H1 (cell line): ENCODE results near the gene CAMK2A. TPM values are rescaled to one million over a fixed set of nuclear protein-coding genes. Genes with fewer than 3 reads are reported as not detected.

Source experiments
- BCL11A ChIP-seq, 2 experiments: IDR thresholded peaks; one replicate each; pipeline ENCODE4 v1.6.1; 2011; ENCODE audit warnings: low read depth in 2 of 2, low read length in 2 of 2, mild to moderate bottlenecking in 2 of 2
- GABPA ChIP-seq: IDR thresholded peaks from 2 replicates; pipeline ENCODE4 v1.6.1; 2011; ENCODE audit warnings: mild to moderate bottlenecking, low read length, moderate library complexity, borderline replicate concordance; ENCODE audit not compliant: insufficient read depth
- HDAC2 ChIP-seq, 2 experiments: fragments of 300-600 bp in 1 of 2; sonication (generic) in 1 of 2; IDR thresholded peaks; 2 replicates each; pipeline ENCODE4 v1.6.1; 2011 to 2012; ENCODE audit warnings: low read depth in 2 of 2, low read length in 2 of 2, mild to moderate bottlenecking in 2 of 2, moderate library complexity in 2 of 2, borderline replicate concordance in 1 of 2, inconsistent platforms in 1 of 2
- POLR2A ChIP-seq, 2 experiments: IDR thresholded peaks; 1 replicate in 1 of 2; 2 replicates in 1 of 2; pipeline ENCODE4 v1.6.1; 2011; ENCODE audit warnings: low read depth in 2 of 2, low read length in 2 of 2, mild to moderate bottlenecking in 2 of 2; ENCODE audit errors: control extremely low read depth in 1 of 2
- RBBP5 ChIP-seq: IDR thresholded peaks from 2 replicates; pipeline ENCODE4 v1.7.1; 2012; ENCODE audit warnings: low read depth, mild to moderate bottlenecking, inconsistent platforms, low read length, moderate library complexity, borderline replicate concordance
- SAP30 ChIP-seq: fragments of 300-600 bp; sonication (generic); IDR thresholded peaks from 2 replicates; pipeline ENCODE4 v1.7.1; 2012; ENCODE audit warnings: low read length, moderate library complexity, mild to moderate bottlenecking, inconsistent platforms; ENCODE audit not compliant: insufficient read depth, insufficient replicate concordance
- polyA plus RNA-seq, 7 experiments: library from polyadenylated mRNA; depleted of rRNA in 3 of 7; stranded (reverse) in 5 of 7; unstranded in 2 of 7; fragments of >200 nt in 5 of 7; fragments of 200-250 nt in 2 of 7; gene quantifications; 1 replicate in 5 of 7; 2 replicates in 1 of 7; 4 replicates in 1 of 7; pipeline versions ENCODE4 v1.2.1 to v1.2.3, GENCODE V29; 2011 to 2013; ENCODE audit warnings: missing spikeins in 2 of 7, mixed read lengths in 2 of 7
- total RNA-seq: library from RNA; stranded (reverse); fragmentation: NEBNext Ultra II Directional; extraction: Animal tissue kit (Norgen Biotek cat#: 25700); gene quantifications from 2 replicates; pipeline ENCODE4 v1.2.1, GENCODE V29; 2021

Gene CAMK2A
- total and polyA plus RNA-seq, 2 of the 8 experiments (the other 6 are each of a cell fraction or from before 2014, with no cell fraction given): 0.20 to 0.28 TPM

- no peak for TF ChIP-seq BCL11A (IDR thresholded peaks at IDR 0.05; ENCODE audit: low read depth in 2 of 2, low read length in 2 of 2)
- TF ChIP-seq POLR2A (IDR thresholded peaks at IDR 0.05; ENCODE audit: control extremely low read depth in 1 of 2, low read depth in 2 of 2, low read length in 2 of 2): no peak
- TF ChIP-seq HDAC2 (IDR thresholded peaks at IDR 0.05; ENCODE audit: borderline replicate concordance in 1 of 2, low read depth in 2 of 2, low read length in 2 of 2): no peak
- no peak for TF ChIP-seq GABPA
- TF ChIP-seq RBBP5: no peak
- no peak for TF ChIP-seq SAP30
These were observed 33.7 kb downstream of the CAMK2A start (continued) for GRCh38 chr5:150255659-150256409.
